Stimulated activated CD4-positive, alpha-beta T cell treated with anti-CD3 and anti-CD28 coated beads, Interleukin-15, amount 100 ng/mL, for 48 hours (primary cell): ENCODE data around the gene CXXC5.
A peak's percentile ranks its signal among the peaks of the same experiment; 100 is the strongest.

ENCODE experiments used
- DNase-seq, 2 donors: peaks; one replicate each; pipeline ENCODE4 v3.0.0-alpha.2; 2020; ENCODE audit warnings: low read depth in 2 of 2

Gene CXXC5

GRCh38 chr5:139651043-139651834, 3.1 kb downstream of the CXXC5 start:
- no peak for DNase-seq

GRCh38 chr5:139651853-139652787, 4.0 kb downstream of the CXXC5 start:
- DNase-seq = peak in 1 of 2 donors; percentile 43

GRCh38 chr5:139652788-139653241, 4.7 kb downstream of the CXXC5 start:
- DNase-seq = no peak

- no peak for DNase-seq
Observed at GRCh38 chr5:139653616-139654015, 5.5 kb downstream of the CXXC5 start.

- no peak for DNase-seq
Observed at GRCh38 chr5:139654464-139654863, 6.3 kb downstream of the CXXC5 start.

- no peak for DNase-seq
Observed at GRCh38 chr5:139654871-139655491, 6.8 kb downstream of the CXXC5 start.

GRCh38 chr5:139655727-139656271, 7.7 kb downstream of the CXXC5 start:
- no peak for DNase-seq

GRCh38 chr5:139657363-139658321, 9.5 kb downstream of the CXXC5 start:
- no peak for DNase-seq

- no peak for DNase-seq
Observed at GRCh38 chr5:139658501-139658927, 10.4 kb downstream of the CXXC5 start.

GRCh38 chr5:139658928-139659667, 10.9 kb downstream of the CXXC5 start:
- no peak for DNase-seq

- no peak for DNase-seq
Observed at GRCh38 chr5:139659695-139660101, 11.5 kb downstream of the CXXC5 start.

GRCh38 chr5:139660105-139660922, 12.2 kb downstream of the CXXC5 start:
- no peak for DNase-seq

GRCh38 chr5:139660923-139661814, 13.0 kb downstream of the CXXC5 start:
- DNase-seq = no peak

- DNase-seq = no peak
Observed at GRCh38 chr5:139662617-139663016, 14.5 kb downstream of the CXXC5 start.

- DNase-seq = no peak
Observed at GRCh38 chr5:139663207-139664085, 15.3 kb downstream of the CXXC5 start.

- no peak for DNase-seq
Observed at GRCh38 chr5:139664086-139664693, 16.0 kb downstream of the CXXC5 start.
